NCI-H82 (cell line): ENCODE data around the gene DTX2.
"Not testable (repeated sequence)": the region's sequence is repeated elsewhere in the genome, so short reads cannot be mapped to it uniquely, and the experiment has no call there.

Source experiments
- DNase-seq: peaks from one replicate; lab custom pipeline; 2025; lab: John Stamatoyannopoulos, UW

Gene DTX2

DNA sequence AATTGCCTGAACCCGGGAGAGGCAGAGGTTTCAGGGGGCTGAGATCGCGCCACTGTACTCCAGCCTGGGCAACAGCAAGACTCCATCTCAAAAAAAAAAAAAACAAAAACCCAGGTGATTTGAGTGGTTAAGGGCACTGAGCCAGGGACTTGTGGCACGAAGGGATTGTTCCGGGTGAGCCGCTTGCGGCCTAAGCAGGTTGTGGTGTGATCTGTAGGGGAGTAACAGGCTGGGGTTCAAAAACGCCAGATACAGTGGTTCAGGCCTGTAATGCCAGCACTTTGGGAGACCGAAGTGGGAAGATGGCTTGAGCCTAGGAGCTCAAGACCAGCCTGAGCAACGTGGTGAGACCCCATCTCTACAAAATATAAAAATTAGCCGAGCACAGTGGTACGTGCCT lies 17.7 kb upstream of the DTX2 start:
- not testable (repeated sequence) for DNase-seq

DNA sequence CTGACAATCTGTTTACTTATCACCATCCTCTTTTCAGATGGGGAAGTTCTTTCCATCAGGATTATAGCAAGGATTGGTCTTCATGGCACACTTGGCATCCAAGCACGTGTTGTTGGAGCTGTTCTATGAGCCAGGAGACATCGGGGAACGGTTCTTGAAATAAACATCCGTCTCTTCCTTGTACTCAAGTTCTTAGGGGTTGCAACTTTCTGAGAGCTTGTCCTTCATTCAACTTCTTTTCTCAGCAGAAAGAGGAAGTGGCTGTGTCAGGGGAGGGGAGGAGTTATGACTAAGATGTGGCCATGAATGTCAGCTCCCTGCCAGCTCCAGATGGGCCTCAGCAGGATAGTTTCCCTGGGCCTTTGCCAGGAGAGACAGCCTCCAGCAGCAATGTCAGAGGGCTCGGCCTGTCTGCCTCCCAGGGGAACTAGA lies 15.9 kb upstream of the DTX2 start:
- DNase-seq, result not testable (repeated sequence)

DNA sequence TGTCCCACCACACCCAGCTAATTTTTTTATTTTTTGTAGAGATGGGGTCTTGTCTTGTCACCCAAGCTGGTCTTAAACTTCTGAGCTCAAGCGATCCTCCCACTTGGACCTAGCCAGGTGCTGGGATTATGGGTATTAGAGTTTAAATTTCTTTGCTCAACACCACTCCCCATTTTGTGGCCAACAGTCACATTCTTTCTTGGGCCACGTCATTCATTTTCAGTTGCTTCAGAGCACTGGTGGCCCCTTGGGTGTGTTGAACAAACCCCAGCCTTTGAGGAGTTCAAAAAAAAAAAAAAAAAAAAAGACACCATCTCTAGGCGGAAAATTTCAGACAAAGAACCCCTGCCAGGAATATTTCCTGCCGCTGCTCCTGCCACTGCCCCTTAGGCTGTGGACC lies 4.5 kb upstream of the DTX2 start:
- not testable (repeated sequence) for DNase-seq

DNA sequence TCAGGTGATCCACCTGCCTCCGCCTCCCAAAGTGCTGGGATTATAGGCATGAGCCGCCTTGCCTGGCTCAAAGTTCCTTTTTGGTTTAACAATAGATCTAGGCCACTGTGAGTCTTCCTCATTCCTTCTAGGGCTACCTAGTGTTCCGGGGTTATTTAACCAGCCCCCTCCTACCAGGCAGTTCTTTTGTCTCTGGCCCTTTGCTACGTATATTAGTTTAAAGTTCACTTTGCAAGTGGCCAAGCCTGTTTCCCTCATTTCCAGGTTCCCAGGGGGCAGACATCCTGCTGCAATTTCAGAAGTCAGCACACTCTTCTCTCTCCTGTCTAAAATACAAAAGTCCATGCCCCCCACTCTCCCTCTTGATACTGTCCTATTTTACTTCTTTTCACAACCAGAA lies 3.0 kb upstream of the DTX2 start:
- DNase-seq, result not testable (repeated sequence)

DNA sequence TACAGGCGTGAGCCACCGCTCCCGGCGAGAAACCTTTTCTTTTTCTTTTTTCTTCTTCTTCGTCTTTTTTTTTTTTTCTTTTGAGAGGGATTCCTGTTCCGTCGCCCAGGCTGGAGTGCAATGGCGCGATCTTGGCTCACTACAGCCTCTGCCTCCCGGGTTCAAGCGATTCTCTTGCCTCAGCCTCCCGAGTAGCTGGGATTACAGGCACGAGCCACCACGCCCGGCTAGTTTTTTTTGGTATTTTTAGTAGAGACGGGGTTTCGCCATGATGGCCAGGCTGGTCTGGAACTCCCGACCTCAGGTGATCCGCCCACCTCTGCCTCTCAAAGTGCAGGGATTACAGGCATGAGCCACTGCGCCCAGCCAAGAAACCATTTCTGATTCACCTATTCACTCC lies 742 bp upstream of the DTX2 start:
- not testable (repeated sequence) for DNase-seq

DNA sequence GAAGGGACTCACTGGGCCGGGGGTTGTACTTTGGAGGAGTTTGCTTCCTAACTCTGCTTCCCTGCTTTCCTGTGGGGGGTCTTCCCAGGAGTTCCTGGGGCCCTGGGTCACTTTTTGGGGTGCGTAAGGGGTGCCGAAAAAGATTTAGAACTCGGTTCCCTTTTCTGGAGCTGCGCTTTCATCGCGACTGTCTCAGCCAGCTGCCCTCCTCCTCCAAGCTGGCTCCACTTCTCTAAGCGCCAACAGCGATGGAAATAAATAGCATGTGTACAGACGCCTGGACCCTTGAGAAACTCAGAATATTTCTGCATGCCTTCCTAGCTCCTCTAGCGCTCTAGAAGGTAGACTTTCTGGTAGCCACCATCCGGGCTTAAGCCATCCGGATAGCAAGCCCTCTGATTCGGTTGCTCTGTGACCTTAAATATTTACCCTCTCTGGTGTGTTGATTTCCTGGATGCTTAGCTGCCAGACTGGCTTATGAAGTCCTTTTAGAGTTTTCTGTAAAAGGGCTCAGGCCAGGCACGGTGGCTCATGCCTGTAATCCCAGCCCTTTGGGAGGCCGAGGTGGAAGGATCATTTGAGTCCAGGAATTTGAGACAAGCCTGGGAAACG lies 868 bp downstream of the DTX2 start:
- not testable (repeated sequence) for DNase-seq

DNA sequence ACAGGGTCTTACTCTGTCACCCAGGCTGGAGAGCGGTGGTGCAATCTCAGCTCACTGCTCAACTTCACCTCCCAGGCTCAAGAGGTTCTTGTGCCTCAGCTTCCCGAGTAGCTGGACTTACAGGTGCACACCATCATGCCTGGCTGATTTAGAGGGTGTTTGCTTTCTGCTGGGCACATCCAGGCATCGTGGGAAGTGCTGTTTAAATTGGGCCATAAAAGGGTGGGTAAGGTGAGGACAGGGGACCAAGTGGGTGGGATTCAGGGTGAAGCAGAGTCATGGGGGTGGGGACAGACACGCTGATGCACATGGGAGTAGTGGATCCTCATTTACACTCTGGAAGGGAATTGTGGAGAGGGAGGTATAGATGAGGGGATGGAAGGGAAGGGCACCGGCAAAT lies 3.5 kb downstream of the DTX2 start:
- not testable (repeated sequence) for DNase-seq

DNA sequence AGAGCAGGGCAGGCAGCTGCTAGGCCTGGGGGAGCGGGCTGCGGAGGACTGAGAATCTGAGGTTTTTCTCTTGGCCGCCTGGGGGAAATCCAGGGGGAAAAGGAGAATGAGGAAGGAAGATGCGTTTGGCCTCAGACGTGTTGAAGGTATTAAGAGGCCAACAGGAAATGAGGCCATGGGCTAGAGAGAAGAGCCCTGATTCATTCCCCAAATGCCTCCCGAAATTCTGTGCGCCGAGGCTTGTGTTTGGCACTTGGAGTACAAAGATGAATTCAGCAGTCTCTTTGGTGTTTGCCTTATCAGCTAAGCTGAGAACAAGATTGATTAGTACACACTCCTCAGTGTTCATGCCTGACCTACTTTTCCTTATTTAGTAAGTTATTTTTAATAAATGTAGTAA lies 4.4 kb downstream of the DTX2 start:
- DNase-seq, result not testable (repeated sequence)

DNA sequence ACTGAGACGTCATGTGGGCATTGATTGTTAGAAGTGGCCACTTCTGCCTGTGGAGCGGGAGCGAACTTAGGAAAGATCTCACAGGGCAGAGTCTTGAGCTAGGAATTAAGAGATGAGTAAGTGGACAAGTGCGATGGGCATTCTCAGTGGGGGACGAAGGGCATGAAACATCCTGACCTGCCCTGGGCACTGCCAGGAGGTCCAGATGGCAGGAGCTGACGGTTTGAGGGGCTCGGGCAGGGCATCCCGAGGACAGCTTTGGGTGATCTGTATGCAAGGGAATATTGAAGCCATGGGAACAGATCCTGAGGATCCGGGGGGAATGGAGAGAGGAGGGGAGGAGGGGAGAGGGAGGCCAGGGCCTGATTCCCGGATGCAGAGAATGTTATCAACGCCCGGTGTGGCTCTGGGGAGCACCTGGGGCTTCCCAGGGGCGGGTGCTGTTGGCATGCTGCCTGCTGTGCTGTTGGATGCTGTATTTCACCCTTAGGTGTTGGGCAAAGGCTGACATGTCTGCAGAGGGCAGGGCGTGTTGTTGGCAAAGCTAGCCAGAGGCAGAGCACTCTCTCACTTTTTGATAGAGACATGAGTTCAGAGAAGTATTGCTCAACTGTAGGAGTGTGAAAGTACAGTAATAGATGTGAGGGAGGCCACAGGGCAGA lies 6.4 kb downstream of the DTX2 start:
- DNase-seq, result not testable (repeated sequence)

DNA sequence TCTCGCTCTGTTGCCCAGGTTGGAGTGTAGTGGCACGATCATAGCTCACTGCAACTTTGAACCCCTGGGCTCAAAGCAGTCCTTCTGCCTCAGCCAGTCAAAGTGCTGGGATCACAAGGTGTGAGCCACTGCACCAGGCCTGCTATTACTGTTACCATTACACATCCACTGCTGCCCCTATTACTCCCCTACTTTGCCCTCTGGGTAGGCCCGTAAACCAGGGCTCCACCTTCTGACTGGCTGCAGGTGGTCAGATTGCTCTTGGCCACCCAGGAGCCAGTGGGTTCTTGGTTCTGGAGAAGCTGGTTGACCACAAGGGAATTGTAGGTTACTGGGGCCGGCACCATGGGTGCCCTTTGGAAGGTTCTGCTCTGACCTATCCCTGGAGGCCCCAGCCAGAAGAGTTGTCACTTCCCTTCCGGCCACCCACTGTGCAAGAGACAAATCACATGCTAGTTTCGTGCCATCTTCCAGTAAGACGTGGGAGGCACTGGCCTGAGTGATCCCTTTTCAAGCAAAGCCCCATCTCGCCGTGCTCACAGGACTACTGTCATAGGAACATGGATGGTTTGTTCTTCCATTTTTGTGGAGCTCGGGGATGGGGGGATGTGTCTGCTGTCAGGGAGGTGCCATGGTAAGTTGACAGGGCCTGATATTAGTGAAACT lies 10.2 kb downstream of the DTX2 start:
- not testable (repeated sequence) for DNase-seq

DNA sequence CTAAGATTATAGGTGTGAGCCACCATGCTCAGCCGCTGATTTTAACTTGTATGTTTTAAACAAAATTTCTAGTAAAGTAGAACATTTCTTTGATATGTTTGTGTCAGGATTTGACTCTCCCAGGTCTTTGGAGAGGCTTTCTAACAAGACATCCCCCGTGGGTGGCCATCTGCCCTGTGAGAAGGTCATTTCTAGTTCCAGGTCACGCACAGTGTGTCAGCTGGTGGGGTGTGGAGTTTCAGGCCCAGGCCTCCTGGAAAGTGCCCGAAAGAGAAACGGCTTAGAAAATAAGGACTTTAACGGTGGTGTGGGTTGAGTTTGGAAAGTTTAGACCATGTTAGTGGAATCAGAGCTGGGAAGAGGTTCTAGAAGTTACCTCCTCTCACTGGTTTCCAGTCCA lies 11.6 kb downstream of the DTX2 start:
- not testable (repeated sequence) for DNase-seq

DNA sequence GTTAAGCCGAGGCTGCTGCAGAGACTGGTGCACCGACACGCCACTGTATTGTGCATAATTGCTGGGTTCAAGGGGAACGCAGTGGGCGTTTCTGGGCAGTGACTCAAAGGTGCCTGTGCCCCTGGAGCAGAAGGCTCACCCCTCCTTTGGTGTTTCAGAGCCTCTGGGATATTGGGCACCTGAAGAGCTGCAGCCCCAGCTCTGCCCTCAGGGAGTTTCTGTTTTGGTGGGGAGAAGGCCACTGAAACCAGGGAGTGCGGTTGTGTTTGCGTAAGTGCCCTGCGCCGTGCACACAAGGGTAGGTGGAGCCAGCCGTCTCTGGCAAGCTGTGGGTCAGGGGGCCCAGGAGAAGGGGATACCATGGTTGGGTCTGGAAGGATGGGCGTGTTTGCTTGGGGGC lies 14.8 kb downstream of the DTX2 start:
- not testable (repeated sequence) for DNase-seq

DNA sequence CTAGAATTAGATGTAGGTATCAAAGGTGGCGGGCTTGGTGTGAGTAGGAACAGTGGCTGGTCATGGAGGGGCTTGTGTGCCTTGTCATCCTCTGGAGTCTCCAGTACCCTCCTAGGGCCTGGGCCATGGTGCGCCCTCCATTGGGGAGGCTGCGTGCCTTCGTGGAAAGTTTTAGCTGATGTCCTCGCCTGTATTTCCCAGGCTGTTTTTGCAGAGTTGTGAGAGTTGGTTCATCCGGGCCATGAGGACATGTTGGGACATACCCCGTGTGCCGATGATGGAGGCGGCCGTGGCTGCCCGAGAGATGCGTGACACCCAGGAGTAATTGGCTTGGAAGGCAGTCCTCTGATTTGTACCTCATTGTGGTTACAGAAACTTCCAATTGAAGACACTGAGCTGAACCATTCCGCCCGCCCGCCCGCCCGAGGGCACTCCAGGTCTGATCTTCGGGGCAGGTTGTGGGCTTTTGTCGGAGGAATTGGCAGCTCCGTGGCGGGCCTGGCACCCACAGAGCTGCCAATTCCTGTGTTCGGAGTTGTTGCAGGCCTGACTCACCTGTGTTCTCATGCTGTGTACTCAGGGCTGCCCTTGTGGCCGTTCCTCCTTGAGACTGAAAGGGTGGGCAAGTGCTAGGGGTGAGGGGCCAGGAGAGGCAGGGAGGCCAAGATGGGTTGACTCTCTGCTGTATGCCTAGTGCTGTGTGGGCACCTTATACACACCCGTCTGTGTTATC lies 15.4 kb downstream of the DTX2 start:
- not testable (repeated sequence) for DNase-seq

DNA sequence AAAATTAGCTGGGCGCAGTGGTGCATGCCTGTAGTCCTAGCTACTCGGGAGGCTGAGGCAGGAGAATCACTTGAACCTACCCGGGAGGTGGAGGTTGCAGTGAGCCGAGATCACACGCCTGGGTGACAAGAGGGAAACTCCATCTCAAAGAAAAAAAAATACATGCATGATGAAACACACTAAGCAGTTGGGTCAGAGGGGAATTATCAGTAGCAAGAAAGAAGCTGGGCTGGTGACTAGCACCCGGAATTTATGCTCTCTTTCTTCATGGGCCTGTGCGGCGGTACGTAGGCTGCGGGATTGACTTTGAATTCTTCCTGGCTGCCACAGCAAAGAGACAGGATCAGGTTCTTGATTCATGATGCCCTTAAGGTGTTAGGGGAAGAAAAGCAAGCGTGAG lies 18.1 kb downstream of the DTX2 start:
- DNase-seq, result not testable (repeated sequence)

DNA sequence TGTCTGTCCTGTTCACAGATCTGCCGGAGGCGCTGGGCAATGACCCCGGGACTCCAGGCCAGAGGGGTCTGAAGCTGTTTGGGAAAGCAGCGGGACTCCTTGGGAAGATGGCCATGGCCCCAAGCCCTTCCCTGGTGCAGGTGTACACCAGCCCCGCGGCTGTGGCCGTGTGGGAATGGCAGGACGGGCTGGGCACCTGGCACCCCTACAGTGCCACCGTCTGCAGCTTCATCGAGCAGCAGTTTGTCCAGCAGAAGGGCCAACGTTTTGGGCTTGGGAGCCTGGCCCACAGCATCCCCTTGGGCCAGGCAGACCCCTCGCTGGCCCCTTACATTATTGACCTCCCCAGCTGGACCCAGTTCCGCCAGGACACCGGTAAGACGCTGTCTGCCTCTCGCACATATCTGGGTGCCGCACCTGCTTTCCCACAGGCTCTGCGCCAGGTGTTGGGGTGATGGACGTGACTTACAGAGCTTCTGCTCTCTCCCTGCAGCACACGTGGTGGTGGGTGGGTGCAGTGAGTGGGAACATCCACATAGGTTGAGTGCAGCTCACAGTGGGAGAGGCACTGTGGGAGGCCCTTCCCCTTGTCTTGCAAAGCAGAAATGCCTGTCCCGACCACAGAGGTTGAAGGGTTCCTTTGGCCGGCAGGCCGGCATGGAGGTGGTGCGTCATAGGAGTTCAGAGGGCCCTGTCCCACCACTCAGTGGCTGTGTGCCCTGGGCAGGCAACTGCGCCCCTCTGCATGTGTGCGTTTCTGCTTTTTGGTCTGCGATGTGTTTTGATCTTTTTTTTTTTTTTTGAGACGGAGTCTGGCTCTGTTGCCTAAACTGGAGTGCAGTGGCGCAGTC lies 19.1 kb downstream of the DTX2 start:
- DNase-seq, result not testable (repeated sequence)

DNA sequence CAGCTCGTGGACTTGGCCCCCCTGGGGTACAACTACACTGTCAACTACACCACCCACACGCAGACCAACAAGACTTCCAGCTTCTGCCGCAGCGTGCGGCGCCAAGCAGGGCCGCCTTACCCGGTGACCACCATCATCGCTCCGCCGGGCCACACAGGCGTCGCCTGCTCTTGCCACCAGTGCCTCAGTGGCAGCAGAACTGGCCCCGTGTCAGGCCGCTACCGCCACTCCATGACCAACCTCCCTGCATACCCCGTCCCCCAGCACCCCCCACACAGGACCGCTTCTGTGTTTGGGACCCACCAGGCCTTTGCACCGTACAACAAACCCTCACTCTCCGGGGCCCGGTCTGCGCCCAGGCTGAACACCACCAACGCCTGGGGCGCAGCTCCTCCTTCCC lies 21.2 kb downstream of the DTX2 start:
- DNase-seq, result not testable (repeated sequence)

DNA sequence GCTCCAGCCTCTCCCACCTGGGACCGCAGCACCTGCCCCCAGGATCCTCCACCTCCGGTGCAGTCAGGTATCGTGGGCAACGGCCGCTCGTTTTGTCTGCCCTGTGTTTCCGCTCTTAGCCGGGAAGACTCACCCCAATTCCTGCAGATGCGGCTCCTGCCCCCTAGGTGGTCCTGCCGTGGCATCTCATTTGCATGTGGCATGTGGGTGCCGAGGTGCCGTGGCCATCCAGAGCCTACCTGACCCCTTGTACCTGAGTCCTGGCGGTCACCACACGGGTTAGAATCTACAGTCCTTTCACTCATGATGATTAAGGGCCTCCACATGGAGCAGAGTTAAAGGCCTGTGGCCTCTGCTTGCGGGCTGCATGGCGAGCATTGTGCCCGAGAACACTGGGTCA lies 21.6 kb downstream of the DTX2 start:
- DNase-seq, result not testable (repeated sequence)

DNA sequence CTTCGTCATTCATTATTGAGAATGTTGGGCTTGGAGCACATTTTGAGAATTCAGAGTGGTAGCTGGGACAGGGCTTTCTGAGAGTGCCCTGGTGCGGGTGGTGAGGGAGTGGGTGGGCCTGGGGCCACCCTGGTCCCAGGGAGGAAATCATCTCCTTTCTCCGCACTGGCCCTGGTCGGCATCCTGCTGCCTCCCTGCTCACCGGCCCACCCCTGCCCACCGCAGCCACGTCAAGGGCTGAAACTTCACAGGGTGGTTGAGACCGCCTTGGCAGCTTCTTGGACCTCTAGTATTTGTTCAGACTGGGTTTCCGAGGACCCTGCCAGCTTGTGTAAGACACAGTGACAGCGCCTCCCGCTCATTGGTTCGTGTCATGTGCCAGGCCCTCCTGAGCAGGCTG lies 22.9 kb downstream of the DTX2 start:
- not testable (repeated sequence) for DNase-seq

DNA sequence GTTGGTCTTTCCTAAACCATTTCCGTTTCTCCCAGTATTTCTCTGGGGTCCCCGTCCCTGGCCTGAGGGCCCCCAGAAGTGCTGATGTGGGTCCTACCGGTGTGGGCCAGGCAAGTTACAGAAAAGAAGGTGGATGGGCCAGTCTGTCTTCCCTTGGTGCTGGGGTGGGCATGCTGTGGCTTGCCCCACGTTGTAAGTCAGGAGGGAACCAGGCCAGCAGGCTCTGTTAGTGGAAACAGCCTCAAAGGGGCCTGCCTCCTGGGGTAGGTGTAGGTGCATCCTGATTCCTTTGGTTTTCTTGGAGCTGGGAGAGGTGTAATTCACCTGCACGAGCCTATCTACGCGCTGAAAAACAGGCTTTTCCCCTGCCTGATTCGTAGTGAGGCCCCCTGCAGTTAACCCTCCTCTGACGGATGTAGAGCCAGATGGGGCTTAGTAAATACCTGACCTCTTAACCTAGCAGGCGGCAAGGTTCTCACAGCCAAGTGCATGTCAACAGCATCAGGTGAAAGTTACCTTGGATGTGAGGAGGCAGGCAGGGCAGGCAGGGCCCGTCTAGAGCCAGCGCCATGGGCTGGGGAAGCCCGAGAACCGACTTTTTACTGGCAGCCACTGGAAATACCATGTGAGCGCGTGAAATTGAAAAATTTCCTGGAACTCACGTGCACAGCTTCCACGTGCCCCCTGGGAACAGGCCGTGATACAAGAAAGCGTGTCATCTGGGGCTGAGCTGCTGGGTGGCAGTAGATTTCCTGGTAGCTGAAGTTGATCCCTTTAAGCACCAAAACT lies 24.5 kb downstream of the DTX2 start:
- DNase-seq, result not testable (repeated sequence)

DNA sequence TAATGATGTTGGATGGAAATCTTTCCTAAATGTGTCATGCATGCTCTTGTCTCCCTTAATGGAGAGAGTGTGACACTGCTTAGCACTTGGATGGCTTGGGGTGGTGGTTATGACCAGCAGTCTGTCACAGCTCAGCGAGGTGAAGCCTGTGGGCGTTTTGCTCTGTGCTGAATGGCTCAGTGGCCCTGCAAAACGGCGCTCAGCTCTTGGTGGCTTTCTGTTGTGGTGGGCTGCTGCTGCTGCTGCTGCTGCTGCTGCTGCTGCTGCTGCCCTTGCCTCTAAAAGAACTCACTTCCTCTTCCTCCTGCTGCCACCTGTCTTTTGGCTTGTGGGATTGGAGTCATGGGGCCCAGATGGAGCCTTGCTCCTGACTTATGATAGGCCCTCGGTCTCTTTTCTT lies 25.1 kb downstream of the DTX2 start:
- DNase-seq, result not testable (repeated sequence)

DNA sequence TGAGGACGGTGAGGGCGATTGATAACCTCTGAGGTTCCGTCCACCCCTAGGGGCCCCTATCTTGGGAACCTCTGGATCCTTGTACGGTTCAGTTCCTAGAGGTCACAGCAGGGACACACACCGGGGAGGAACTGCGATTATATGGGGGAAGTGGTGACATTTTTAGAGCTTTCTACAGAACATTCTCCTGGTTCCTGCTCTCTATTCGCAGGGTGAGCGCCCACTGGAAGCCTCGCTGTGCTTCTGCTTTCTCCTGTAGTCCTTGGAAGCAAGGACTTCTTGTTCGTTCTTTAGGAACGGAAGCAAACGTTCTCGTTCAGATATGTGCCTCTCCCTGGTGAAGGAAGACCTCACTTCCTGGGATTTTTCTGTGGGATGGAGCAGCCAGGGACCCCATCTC lies 26.5 kb downstream of the DTX2 start:
- not testable (repeated sequence) for DNase-seq
